Naive B cell (primary cell): ENCODE measurements around the gene HSD17B11. TPM values are rescaled to one million over a fixed set of nuclear protein-coding genes. Genes with fewer than 3 reads are reported as not detected.
"Not testable (repeated sequence)": the region's sequence is repeated elsewhere in the genome, so short reads cannot be mapped to it uniquely, and the experiment has no call there.

Experiments used
- ATAC-seq, 2 donors: fragments of 150-1000 bp; cut with Tn5 transposase; 2 replicates each; pipeline ENCODE4 v1.10.0; 2021; ENCODE audit warnings: low read depth in 2 of 2, mild to moderate bottlenecking in 2 of 2, moderate library complexity in 2 of 2
- DNase-seq: peaks from one replicate; pipeline ENCODE4 v3.0.0; 2022
- H3K27ac Mint-ChIP-seq, 6 donors: one replicate each; pipeline ENCODE4 v1.8.0; 2020 to 2022; ENCODE audit warnings: mild to moderate bottlenecking in 6 of 6, mixed read lengths in 6 of 6, moderate library complexity in 5 of 6, inconsistent platforms in 2 of 6
- H3K27me3 Mint-ChIP-seq, 3 donors: one replicate each; pipeline ENCODE4 v1.8.0; 2021 to 2022; ENCODE audit warnings: mixed read lengths in 3 of 3, mild to moderate bottlenecking in 1 of 3
- H3K36me3 Mint-ChIP-seq, 2 donors: one replicate each; pipeline ENCODE4 v1.8.0; 2020 to 2022; ENCODE audit warnings: mixed read lengths in 2 of 2, inconsistent platforms in 1 of 2, mild to moderate bottlenecking in 1 of 2
- H3K4me1 Mint-ChIP-seq, 3 donors: one replicate each; pipeline ENCODE4 v1.8.0; 2020 to 2022; ENCODE audit warnings: mixed read lengths in 3 of 3, inconsistent platforms in 1 of 3, mild to moderate bottlenecking in 1 of 3, moderate library complexity in 1 of 3
- H3K4me3 Mint-ChIP-seq, 8 donors: one replicate each; pipeline ENCODE4 v1.8.0; 2020 to 2022; ENCODE audit warnings: mild to moderate bottlenecking in 8 of 8, mixed read lengths in 8 of 8, moderate library complexity in 8 of 8, inconsistent platforms in 2 of 8
- H3K9me3 Mint-ChIP-seq, 7 donors: one replicate each; pipeline ENCODE4 v1.8.0; 2020 to 2022; ENCODE audit warnings: mixed read lengths in 7 of 7, mild to moderate bottlenecking in 5 of 7, inconsistent platforms in 2 of 7, moderate library complexity in 1 of 7
- polyA plus RNA-seq, 6 donors: library from polyadenylated mRNA; unstranded; fragments of 300-500 nt; fragmentation: Illumina TruSeq; gene quantifications; one replicate each; pipeline ENCODE4 v1.2.3, GENCODE V29; 2021; ENCODE audit warnings: low read depth in 6 of 6

The HSD17B11 gene
- polyA plus RNA-seq, 6 donors from 2014 or later, result 67.9 to 116 (median 107) TPM

DNA sequence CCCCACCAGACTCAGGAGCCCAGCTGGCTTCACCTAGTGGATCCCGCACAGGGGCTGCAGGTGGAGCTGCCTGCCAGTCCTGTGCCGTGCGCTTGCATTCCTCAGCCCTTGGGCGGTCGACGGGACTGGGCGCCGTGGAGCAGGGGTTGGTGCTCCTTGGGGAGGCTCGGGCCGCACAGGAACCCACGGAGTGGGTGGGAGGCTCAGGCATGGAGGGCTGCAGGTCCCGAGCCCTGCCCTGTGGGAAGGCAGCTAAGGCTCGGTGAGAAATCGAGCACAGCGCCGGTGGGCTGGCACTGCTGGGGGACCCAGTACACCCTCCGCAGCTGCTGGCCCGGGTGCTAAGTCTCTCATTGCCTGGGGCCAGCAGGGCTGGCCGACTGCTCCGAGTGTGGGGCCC, 4.9 kb upstream of the HSD17B11 start:
- H3K9me3 Mint-ChIP-seq, H3K4me3 Mint-ChIP-seq, DNase-seq, ATAC-seq, H3K27me3 Mint-ChIP-seq, H3K27ac Mint-ChIP-seq, H3K4me1 Mint-ChIP-seq, H3K36me3 Mint-ChIP-seq: not testable (repeated sequence)

DNA sequence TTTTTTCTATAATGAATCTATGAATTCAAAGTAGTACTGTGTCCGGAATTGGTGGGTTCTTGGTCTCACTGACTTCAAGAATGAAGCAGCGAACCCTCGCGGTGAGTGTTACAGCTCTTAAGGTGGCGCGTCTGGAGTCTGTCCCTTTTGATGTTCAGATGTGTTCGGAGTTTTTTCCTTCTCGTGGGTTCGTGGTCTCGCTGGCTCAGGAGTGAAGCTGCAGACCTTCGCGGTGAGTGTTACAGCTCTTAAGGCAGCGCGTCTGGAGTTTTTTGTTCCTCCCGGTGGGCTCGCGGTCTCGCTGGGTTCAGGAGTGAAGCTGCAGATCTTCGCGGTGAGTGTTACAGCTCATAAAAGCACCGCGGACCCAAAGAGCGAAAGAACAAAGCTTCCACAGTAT, 4.1 kb upstream of the HSD17B11 start:
- H3K9me3 Mint-ChIP-seq, H3K27ac Mint-ChIP-seq, H3K27me3 Mint-ChIP-seq, H3K36me3 Mint-ChIP-seq, ATAC-seq, H3K4me3 Mint-ChIP-seq, DNase-seq: not testable (repeated sequence)
- H3K4me1 Mint-ChIP-seq, result peaks cover 0 to 16% (median 4%) of the 10 kb centered on the region in 3 donors

DNA sequence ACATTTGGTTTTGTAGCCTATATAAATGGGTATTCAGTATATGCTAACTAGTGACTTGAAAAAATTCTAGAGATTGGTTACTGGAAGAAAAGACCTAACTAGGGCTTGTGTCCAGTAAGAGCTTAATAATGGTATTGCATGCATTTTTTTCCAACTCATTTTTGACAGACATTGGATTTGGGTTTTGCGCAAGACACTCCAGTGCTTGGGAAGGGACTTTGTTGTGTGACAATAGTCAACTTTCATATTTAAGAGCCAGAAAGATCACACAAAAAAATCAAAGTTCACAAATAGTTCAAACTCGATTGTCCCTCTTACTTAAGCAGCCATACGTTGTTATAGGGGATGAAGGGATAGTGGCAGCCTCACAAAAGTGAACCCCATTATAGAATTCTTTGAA, 1.2 kb upstream of the HSD17B11 start:
- Mint-ChIP-seq H3K36me3 (peaks cover 9 to 15% of the 10 kb centered on the region in 2 donors), H3K27ac (peak overlapping the region in 1 of 6 donors; percentile 95), H3K4me1 (peaks cover 22 to 42% (median 30%) of the 10 kb centered on the region in 3 donors), H3K9me3 (peaks cover 0 to 5% (median 3%) of the 10 kb centered on the region in 7 donors), H3K27me3 (no peaks in the 10 kb centered on the region), H3K4me3 (peak overlapping the region in 4 of 8 donors; percentile 12 to 94 (median 79))
- DNase-seq (no peak), ATAC-seq (no peak)

DNA sequence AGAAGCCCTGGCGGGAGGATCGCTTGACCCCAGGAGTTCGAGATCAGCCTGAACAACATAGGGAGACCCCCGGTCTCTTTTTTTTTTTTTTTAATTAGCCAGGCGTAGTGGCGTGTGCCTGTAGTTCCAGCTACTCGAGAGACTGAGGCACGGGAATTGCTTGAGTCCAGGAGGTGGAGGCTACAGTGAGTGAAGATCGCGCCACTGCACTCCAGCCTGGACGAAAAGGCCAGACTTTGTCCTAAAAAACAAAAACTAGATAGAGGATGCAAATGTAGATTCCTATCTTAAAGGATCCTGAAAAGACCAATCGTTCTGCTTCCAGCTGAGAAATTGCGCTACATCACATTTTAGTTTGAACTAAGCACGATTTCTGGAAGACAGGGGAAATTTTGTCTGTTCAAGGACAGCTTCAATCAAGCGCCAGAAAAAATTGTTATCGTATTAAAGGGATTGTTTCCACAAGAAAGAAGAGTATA, 627 bp upstream of the HSD17B11 start:
- Mint-ChIP-seq H3K9me3 (peaks cover 0 to 5% (median 3%) of the 10 kb centered on the region in 7 donors), H3K27me3 (no peaks in the 10 kb centered on the region), H3K4me3 (peak overlapping the region; percentile 88 to 99 (median 92)), H3K4me1 (peaks cover 27 to 48% (median 36%) of the 10 kb centered on the region in 3 donors), H3K27ac (peak overlapping the region; percentile 71 to 95 (median 91)), H3K36me3 (peaks cover 9 to 15% of the 10 kb centered on the region in 2 donors)
- DNase-seq, result no peak
- ATAC-seq, result peak; percentile 2 to 3

DNA sequence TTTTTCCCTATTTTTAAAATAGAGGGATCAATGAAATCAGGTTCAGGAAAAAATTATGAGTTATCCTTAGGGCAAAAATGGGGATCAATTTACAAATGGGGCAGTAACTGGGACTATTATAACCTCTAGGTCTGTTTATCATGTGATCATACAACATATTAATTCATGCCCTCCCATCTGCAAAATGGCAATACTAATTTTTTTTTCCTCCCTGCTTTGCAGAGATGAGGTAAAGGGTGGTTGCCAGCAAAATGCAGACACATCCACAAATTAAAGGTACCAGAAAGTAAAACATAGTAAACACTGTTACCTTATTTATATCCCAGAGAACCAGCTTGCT, 467 bp downstream of the HSD17B11 start:
- Mint-ChIP-seq H3K9me3 (peaks cover 0 to 5% (median 3%) of the 10 kb centered on the region in 7 donors), H3K27ac (peak overlapping the region; percentile 71 to 95 (median 91)), H3K4me1 (peaks cover 27 to 56% (median 43%) of the 10 kb centered on the region in 3 donors), H3K27me3 (no peaks in the 10 kb centered on the region), H3K4me3 (peak overlapping the region; percentile 88 to 99 (median 92)), H3K36me3 (peaks cover 9 to 15% of the 10 kb centered on the region in 2 donors)
- DNase-seq (no peak), ATAC-seq (no peak)

DNA sequence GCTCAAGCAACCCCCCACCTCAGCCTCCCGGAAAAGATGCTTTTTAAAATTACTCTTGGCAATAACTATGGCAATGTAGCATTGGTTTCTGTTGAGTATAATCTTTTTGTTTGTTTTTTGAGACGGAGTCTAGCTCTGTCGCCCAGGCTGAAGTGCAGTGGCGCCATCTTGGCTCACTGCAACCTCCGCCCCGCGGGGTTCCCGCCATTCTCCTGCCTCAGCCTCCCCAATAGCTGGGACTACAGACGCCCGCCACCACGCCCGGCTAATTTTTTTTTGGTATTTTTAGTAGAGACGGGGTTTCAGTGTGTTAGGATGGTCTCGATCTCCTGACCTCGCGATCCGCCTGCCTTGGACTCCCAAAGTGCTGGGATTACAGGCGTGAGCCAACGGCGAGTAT, 933 bp downstream of the HSD17B11 start:
- Mint-ChIP-seq H3K27ac (peak overlapping the region; percentile 72 to 95 (median 84)), H3K4me3 (peak overlapping the region; percentile 88 to 99 (median 92)), H3K36me3 (peaks cover 12 to 15% of the 10 kb centered on the region in 2 donors), H3K4me1 (peaks cover 30 to 59% (median 47%) of the 10 kb centered on the region in 3 donors)
- DNase-seq, H3K9me3 Mint-ChIP-seq, ATAC-seq, H3K27me3 Mint-ChIP-seq: not testable (repeated sequence)

DNA sequence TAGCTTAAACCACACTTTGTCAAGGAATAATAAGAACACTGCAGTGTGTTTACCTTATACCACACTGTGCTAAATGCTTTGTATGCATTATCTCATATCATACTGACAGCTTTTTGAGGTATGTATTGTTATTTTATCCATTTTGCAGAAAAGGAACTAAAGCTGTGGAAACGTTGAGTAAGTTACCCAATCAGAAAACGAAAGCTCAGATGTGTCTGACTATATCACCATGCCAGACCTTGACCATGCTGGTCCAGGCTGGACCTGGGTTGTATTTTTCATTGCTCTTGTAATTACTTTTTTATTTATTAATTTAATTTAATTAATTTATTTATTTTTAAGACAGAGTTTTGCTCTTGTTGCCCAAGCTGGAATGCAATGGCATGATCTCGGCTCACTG, 2.1 kb downstream of the HSD17B11 start:
- H3K27me3 Mint-ChIP-seq, result no peaks in the 10 kb centered on the region
- peaks cover 32 to 69% (median 54%) of the 10 kb centered on the region in 3 donors for H3K4me1 Mint-ChIP-seq
- ATAC-seq (no peak), DNase-seq (no peak)
- H3K4me3 Mint-ChIP-seq, result peak overlapping the region; percentile 88 to 99 (median 92)
- H3K36me3 Mint-ChIP-seq, result peaks cover 15 to 16% of the 10 kb centered on the region in 2 donors
- H3K9me3 Mint-ChIP-seq, result peaks cover 0 to 5% (median 3%) of the 10 kb centered on the region in 7 donors
- peak overlapping the region in 1 of 6 donors; percentile 88 for H3K27ac Mint-ChIP-seq

DNA sequence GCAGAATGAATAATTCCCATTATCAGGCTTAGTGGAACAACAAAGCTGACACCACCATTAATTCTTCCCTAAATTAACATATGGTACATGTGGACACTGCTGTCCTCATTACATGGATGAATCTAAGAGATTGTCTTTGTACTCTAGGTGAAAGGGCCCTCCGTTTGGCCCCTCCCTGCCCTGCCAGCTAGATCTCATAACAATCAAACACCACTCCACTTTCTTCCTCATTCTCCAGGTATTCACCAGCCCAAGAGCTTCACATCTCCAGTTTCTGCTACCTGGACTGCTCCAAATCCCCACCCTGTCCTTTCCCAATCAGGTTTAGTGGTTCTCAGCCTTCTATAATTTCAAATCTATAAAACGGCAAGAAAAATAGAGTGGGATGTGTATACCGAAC, 3.8 kb downstream of the HSD17B11 start:
- H3K9me3 Mint-ChIP-seq, result peaks cover 0 to 5% (median 3%) of the 10 kb centered on the region in 7 donors
- H3K27ac Mint-ChIP-seq, result peak overlapping the region in 3 of 6 donors; percentile 19 to 67 (median 60)
- peaks cover 39 to 79% (median 67%) of the 10 kb centered on the region in 3 donors for H3K4me1 Mint-ChIP-seq
- H3K4me3 Mint-ChIP-seq, result peak overlapping the region in 5 of 8 donors; percentile 10 to 68 (median 46)
- H3K36me3 Mint-ChIP-seq, result peaks cover 15 to 23% of the 10 kb centered on the region in 2 donors
- no peak for ATAC-seq
- no peak for DNase-seq
- no peaks in the 10 kb centered on the region for H3K27me3 Mint-ChIP-seq

DNA sequence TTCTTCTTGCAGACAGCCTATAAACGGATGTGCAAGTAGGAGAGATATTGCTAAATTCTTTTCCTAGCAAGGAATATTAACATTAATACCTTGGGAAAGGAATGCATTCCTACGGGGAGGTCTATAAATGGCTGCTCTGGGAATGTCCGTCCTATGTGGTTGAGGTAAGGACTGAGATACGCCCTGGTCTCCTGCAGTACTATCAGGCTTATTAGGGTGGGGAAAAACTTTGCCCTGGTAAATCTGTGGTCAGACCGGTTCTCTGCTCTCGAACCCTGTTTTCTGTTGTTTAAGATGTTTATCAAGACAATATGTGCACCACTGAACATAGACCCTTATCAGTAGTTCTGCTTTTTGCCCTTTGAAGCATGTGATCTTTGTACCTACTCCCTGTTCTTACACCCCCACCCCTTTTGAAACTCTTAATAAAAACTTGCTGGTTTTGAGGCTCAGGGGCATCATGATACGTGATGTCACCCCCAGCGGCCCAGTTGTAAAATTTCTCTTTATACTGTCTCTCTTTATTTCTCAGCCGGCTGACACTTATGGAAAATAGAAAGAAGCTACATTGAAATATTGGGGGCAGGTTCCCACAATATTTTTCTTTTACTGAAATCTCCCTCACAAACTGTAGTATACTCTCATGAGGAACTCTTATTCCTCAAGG, 6.4 kb downstream of the HSD17B11 start:
- H3K4me1 Mint-ChIP-seq, result peaks cover 36 to 61% (median 58%) of the 10 kb centered on the region in 3 donors
- peaks cover 15 to 27% of the 10 kb centered on the region in 2 donors for H3K36me3 Mint-ChIP-seq
- H3K27ac Mint-ChIP-seq, result peak overlapping the region in 4 of 6 donors; percentile 1 to 66 (median 12)
- not testable (repeated sequence) for H3K4me3 Mint-ChIP-seq, DNase-seq, H3K9me3 Mint-ChIP-seq, ATAC-seq, H3K27me3 Mint-ChIP-seq

DNA sequence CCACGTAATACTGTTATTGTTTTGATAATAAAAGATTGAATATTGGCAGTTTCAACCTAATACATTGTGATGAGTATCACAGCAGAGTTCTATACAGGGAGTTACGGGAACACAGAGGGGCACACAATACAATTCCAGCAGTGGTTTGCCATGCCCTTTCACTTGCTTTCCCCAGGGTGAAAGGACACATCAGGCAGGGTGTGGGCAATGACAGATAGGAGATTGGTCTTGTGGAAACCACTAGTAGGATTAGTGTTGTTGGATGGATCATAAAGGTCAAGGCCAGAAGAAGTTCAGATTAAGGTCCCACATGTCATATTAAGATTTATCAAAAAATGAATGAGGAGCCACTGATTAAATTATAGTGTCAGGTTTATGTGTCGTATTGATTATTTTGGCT, 8.1 kb downstream of the HSD17B11 start:
- peaks cover 25 to 46% (median 44%) of the 10 kb centered on the region in 3 donors for H3K4me1 Mint-ChIP-seq
- H3K4me3 Mint-ChIP-seq, result no peak overlapping the region
- H3K27ac Mint-ChIP-seq, result peak overlapping the region in 5 of 6 donors; percentile 1 to 75 (median 40)
- peaks cover 0 to 3% (median 0%) of the 10 kb centered on the region in 7 donors for H3K9me3 Mint-ChIP-seq
- H3K36me3 Mint-ChIP-seq, result peaks cover 6 to 20% of the 10 kb centered on the region in 2 donors
- no peak for ATAC-seq
- no peaks in the 10 kb centered on the region for H3K27me3 Mint-ChIP-seq
- no peak for DNase-seq

DNA sequence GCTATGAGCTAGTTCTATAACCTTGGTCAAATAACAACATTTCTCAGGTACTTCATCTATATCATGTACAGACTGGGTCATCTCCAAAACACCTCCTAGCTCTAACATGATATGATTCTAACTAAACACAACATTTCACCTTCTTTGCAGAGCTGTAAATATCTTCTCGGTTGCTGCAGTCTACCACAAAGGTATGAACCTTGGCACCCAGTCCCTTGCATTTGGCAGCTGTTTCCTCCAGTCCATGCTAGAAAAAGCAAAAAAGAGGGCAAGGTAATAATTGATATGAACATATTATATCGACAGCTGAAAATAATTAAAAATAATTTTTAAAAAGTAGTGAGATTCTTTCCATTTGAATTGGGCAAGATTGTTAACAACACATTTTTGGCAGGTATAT, 8.9 kb downstream of the HSD17B11 start:
- no peaks in the 10 kb centered on the region for H3K27me3 Mint-ChIP-seq
- H3K4me3 Mint-ChIP-seq, result no peak overlapping the region
- H3K27ac Mint-ChIP-seq, result peak overlapping the region in 3 of 6 donors; percentile 34 to 67 (median 37)
- peaks cover 17 to 39% (median 36%) of the 10 kb centered on the region in 3 donors for H3K4me1 Mint-ChIP-seq
- peaks cover 0 to 18% of the 10 kb centered on the region in 2 donors for H3K36me3 Mint-ChIP-seq
- DNase-seq (no peak), ATAC-seq (no peak)
- H3K9me3 Mint-ChIP-seq, result no peaks in the 10 kb centered on the region

DNA sequence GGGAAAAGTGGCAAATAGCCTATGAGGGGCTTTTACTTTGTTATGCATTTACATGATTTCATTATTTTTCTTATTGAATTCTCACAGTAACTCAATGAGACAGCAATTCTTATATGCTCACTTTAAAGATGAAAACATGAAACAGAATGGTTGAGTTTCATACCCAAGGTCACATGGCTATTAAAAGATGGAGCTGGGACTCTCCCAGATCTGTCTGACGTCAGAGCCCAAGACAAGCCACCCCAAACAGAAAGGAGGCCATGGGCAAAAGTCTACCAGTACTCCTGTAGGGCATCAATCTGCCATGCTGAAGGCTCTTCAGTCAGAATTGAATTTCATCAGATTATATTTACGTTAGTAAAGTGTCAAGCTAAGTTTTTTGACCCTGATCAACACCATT, 13.2 kb downstream of the HSD17B11 start:
- H3K27me3 Mint-ChIP-seq, result no peaks in the 10 kb centered on the region
- no peak overlapping the region for H3K4me3 Mint-ChIP-seq
- H3K9me3 Mint-ChIP-seq, result no peaks in the 10 kb centered on the region
- H3K27ac Mint-ChIP-seq, result peak overlapping the region in 4 of 6 donors; percentile 15 to 85 (median 57)
- DNase-seq (no peak), ATAC-seq (no peak)
- peaks cover 1 to 3% (median 2%) of the 10 kb centered on the region in 3 donors for H3K4me1 Mint-ChIP-seq
- peaks cover 0 to 5% of the 10 kb centered on the region in 2 donors for H3K36me3 Mint-ChIP-seq

DNA sequence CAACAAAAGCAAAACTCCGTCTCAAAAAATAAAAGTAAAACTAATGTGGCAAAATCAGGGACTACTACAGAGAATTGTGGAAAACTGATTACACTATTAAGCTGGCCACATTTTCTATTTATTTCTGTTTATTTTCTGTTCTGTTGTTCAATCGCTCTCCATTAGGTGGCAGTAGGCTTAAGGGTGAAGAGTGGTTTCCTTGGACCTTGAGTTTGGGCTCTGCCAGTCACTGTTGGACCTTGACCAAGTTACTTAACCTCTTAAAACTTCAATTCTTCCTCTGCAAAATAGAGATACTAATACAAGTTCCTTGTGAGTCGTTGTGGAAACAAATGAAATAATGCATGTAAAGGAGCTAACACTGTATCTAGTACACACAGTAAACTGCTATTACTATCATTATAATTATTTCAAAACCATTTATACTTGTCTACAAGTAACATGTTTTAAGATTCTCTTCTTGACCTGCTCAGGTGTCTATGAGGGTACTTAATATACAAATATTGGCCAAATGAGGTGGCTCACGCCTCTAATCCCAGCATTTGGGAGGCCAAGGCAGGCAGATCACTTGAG, 15.2 kb downstream of the HSD17B11 start:
- Mint-ChIP-seq H3K4me3 (no peak overlapping the region), H3K27ac (peak overlapping the region in 2 of 6 donors; percentile 4 to 86), H3K4me1 (no peaks in the 10 kb centered on the region), H3K36me3 (peaks cover 8 to 9% of the 10 kb centered on the region in 2 donors), H3K9me3 (no peaks in the 10 kb centered on the region), H3K27me3 (no peaks in the 10 kb centered on the region)
- ATAC-seq (peak; percentile 28 to 40), DNase-seq (peak; percentile 33)
